Measurements from ENCODE around the gene TTC8.
"Not testable (repeated sequence)": the region's sequence is repeated elsewhere in the genome, so short reads cannot be mapped to it uniquely, and the experiment has no call there.

TTC8 gene

DNA sequence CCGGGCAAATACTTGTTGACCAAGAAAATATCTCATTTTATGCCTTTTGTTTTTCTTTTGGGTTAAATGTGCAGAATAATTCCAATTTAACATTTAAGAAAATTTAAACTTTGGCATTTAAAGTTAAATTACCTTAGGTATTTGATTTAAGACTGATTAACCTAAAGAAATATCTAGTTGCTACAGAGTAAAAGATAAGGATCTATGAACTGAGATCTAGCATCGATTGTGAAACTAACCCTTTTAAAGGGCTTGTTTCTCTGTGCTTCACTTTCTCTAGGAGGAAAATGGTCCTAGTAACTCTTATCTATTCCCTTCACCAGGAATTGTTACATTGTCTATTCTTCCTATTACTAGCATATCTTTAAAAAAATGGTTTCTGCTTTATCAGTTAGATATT lies 2.6 kb upstream of the TTC8 start:
- FAIRE-seq = no peak
- DNase-seq (ENCODE audit: extremely low spot score, insufficient read length, low read depth) = no peak

- DNase-seq (ENCODE audit: extremely low spot score, insufficient read length, low read depth) (no peak), FAIRE-seq (no peak)
Measured at GRCh38 chr14:88823968-88824313, 510 bp upstream of the TTC8 start.

DNA sequence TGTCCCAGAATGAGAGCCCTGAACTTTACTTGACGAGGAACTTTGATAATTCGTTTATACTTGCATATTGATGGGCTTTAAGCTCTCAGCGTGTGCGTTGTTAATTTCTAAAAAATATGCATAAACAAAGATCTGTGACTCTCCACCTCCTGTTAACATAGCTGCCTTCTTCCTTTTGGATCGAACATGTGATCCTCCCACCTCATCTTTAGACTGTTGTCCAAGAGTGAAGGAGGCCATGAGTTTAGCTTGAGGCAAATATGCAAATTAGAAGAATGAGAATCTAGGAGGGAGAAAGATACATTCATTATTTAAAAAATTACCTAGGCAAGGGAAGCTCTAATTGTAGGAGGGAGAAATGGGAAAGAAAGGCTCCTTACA lies 617 bp downstream of the TTC8 start:
- no peak for FAIRE-seq
- DNase-seq (ENCODE audit: extremely low spot score, insufficient read length, low read depth) = no peak

GRCh38 chr14:88825503-88825902 lies 1.1 kb downstream of the TTC8 start:
- DNase-seq (ENCODE audit: extremely low spot score, insufficient read length, low read depth) (no peak), FAIRE-seq (no peak)

GRCh38 chr14:88829188-88829587 lies 4.7 kb downstream of the TTC8 start:
- FAIRE-seq (no peak), DNase-seq (ENCODE audit: extremely low spot score, insufficient read length, low read depth) (no peak)

- FAIRE-seq (no peak), DNase-seq (ENCODE audit: extremely low spot score, insufficient read length, low read depth) (no peak)
Measured at GRCh38 chr14:88829685-88830302, 5.3 kb downstream of the TTC8 start.

GRCh38 chr14:88831284-88831683 lies 6.8 kb downstream of the TTC8 start:
- FAIRE-seq = no peak
- DNase-seq (ENCODE audit: extremely low spot score, insufficient read length, low read depth) = no peak

DNA sequence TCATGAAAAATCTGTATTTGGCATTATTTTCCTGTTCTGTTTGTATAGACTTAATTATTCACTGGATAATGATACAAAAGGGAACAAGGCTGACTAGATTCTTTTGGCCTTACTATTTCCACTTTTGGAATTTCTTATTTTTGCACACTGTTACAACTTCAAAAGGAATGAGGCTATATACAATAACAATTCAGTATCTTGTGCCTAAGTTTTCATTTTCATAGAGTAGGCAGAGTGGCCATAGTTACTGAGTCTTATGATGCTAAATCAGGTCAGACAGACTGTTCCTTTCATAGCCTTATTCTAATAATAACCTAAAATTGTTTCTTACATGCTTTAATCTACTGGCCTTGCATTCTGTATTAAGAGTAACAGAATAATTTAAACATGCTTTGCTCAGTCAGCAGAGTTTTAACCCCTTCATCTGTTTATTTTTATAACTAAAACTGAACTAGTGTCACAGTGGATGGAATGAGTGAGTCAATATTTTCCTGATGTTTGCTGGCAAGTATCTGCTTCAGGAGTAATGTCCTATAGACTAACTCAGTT lies 10.5 kb downstream of the TTC8 start:
- no peak for FAIRE-seq
- DNase-seq (ENCODE audit: extremely low spot score, insufficient read length, low read depth) = no peak

DNA sequence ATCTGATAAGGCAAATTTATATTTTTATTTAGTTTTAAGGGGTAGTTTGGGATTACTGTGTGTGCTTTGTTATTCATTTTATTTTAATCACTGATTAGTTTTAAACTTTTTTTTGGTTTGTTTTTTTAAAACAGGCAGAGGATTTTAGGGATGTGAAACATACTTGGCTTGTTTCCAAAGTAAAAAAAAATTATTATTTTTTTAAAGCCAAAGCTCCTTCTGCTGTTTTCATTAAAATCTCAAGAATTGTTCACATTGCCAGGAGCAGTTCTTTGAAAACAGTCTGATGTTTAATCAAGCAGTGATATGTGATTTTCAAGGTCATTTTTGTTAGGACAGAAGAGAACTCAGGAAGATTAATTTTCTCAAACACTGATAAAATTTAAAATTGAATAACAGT lies 11.2 kb downstream of the TTC8 start:
- DNase-seq (ENCODE audit: extremely low spot score, insufficient read length, low read depth) (no peak), FAIRE-seq (no peak)

DNA sequence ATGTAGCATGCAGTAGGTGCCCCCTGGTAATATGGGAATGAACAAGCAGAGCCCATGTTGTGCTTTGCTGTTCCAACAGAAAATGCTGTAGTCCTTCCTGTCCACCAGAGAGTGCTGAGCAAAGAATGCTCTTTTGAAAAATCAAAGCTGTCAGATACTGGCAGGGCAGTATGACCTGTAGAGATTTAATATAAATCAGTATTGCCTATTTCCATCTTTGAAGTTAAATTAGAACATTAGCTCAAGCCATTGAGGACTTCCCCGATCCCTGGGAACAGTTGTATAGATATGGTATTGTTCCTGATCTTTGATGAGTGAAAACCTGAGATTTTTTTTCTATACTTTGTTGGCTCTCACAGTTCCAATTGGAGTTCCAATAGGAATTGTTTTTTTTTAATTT lies 13.0 kb downstream of the TTC8 start:
- FAIRE-seq = no peak
- no peak for DNase-seq (ENCODE audit: extremely low spot score, insufficient read length, low read depth)

DNA sequence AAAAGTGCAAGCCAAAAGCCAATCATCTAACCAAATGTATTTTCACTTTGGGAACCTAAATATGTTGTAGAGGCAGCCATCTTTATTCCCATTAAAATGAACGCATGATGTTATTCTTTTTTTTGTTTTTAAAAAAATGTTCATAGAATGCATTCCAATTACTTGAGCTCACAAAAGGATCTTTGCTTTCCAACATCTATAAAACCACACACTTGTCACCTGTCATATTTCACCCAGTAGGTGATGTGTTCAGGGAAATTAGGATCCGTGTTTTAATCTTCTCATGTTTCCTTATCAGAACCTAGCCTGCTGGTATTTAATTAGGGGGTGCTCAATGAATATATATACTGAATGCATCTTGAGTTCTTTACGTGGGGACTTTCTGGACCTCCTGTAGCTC lies 13.6 kb downstream of the TTC8 start:
- FAIRE-seq (no peak), DNase-seq (ENCODE audit: extremely low spot score, insufficient read length, low read depth) (no peak)

DNA sequence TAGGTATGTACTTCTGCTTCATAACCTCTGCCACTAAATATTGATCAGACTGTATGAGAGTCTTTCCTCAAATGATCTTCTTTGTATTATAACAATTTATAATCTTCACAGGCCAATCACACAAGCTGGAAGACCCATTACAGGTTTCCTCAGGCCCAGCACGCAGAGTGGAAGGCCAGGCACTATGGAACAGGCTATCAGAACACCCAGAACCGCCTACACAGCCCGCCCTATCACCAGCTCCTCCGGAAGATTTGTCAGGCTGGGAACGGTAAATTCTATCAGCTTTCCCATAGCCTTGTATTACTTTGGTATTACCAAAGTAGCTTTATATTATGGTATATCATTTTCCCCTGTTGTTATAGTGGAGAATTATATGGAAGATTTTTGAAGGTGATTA lies 16.5 kb downstream of the TTC8 start:
- DNase-seq (ENCODE audit: extremely low spot score, insufficient read length, low read depth) = no peak
- FAIRE-seq = no peak

DNA sequence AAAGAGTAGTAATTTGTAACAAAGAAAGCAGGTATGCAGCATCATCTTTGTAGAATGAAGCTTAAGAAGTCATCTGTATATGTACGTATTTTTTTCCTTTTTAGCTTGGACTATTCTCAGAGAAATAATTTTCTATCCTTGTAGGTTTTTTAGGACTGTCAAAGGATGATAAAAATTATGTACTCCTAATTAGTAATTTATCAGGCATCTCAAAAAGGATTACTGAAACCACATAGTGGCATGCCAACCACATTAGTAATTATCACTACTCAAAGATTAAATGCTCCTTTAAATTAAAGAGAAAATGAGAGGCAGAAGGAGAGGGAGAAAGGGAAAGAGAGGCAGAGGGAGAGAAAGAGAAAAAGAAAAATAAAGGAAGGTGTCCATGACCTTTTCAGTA lies 17.3 kb downstream of the TTC8 start:
- no peak for FAIRE-seq
- DNase-seq (ENCODE audit: extremely low spot score, insufficient read length, low read depth) = no peak

DNA sequence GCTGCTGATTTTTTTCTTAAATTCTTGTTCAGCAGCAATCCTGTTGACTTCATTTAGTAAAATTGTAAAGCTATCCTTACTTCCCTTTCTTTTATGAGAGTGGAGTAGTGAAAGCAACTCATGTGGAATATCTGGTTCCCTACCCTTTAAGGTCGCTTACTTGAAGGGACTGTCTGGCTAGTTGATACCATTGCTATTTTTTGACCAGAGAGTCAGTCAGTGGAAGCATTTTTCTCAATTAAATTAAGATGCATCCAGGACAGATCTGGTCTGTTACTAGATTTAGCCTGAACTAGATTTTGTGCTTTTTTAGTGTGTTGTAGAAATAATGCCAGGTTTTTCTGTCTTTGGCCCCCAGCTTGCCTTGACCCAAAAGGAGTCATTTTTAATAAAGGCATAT lies 18.0 kb downstream of the TTC8 start:
- no peak for DNase-seq (ENCODE audit: extremely low spot score, insufficient read length, low read depth)
- no peak for FAIRE-seq

DNA sequence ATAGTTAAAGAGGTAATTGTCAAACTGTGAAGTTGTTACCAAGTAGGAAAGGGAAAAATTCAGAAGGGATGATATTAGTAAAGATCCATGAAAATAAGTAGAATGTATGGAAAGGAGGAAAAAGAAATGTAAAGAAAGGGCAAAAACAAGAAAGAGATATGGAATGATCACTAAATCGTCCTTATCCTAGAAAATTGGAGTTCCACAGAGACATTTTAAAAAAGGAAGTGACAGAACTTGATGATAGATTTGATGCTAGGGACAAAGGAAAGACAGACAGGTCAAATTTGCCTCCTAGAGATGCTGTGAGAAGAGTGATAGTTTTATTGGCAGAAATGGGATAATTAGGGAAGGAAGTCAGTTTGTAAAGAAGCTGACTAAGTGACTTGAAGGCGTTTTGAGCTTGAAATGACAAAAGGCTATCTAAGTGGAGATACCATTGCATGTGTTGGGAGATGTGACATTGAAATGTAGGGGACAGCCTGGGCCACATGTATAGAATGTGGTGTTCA lies 20.6 kb downstream of the TTC8 start:
- no peak for FAIRE-seq

DNA sequence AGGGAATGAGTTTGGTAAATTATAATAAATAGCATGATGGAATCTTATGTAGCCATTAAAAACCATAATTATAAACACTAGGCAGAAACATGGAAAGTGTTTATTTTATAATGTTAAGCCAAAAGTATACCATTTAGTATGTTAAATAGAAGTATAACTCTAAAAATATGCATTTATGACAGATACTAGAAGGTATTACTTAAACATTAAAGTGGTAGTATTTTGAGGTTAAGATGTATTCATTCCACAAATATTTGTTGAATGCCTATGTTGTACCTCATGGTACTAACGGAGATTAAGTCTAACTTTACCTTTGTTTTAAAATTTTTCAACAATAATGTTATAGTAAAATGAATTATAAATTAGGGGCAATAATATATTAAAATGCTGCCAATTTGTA lies 24.1 kb downstream of the TTC8 start:
- FAIRE-seq (no peak), DNase-seq (ENCODE audit: extremely low spot score, insufficient read length, low read depth) (no peak)

More for the DNA sequence above, 20.6 kb downstream of the TTC8 start:
- no peak for DNase-seq (ENCODE audit: extremely low spot score, insufficient read length, low read depth)

DNA sequence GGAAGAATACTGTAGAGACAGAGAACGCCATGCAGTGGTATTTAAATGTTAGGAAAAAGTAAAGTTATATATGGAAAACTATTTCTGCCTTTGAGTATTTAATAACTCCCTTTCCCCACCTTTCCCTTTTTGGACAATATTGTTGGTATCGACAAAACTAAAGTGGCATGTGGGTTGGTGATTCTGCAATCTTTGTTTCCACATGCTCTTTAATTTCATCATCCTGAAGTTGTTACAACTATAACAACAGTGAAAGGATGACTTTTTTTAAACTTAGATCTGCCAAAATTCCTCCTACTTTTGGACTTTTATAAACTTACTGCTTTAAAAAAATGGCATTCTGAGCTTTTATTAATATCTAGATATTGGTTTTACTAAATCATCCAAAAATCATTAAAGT lies 25.3 kb downstream of the TTC8 start:
- no peak for DNase-seq (ENCODE audit: extremely low spot score, insufficient read length, low read depth)
- no peak for FAIRE-seq

- no peak for DNase-seq (ENCODE audit: extremely low spot score, insufficient read length, low read depth)
- FAIRE-seq = no peak
Measured at GRCh38 chr14:88851587-88851986, 27.1 kb downstream of the TTC8 start.

DNA sequence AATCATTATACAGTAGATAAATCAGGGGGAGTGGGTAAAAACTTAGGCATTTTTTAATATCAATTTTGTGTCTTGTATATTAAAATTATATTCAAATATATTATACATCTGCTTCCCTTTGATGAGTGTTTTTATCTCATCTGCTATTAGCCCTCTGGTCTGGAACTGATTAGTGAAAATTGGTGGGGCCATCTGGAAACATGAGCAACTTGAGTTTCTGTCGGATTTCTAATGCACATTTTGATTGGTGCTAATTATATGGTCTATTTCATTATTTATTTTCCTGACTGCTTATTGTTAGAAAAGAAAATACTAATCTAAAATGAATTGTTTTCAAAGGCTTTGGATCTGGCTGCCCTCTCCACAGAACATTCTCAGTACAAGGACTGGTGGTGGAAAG lies 28.2 kb downstream of the TTC8 start:
- FAIRE-seq = no peak
- DNase-seq (ENCODE audit: extremely low spot score, insufficient read length, low read depth) = no peak

GRCh38 chr14:88853129-88853528 lies 28.7 kb downstream of the TTC8 start:
- DNase-seq (ENCODE audit: extremely low spot score, insufficient read length, low read depth) (no peak), FAIRE-seq (no peak)

GRCh38 chr14:88856786-88857366 lies 32.4 kb downstream of the TTC8 start:
- FAIRE-seq (no peak), DNase-seq (ENCODE audit: extremely low spot score, insufficient read length, low read depth) (no peak)

DNA sequence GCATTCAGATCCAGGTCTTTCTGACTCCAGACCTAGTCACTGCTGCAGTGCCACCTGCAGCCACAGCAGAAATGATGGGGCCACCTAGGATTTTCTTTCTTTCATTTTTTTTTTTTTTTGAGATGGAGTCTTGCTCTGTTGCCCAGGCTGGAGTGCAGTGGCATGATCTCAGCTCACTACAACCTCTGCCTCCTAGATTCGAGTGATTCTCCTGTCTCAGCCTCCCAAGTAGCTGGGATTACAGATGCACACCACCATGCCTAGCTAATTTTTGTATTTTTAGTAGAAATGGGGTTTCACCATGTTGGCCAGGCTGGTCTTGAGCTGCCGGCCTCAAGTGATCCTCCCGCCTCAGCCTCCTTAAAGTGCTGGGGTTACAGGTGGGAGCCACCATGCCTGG lies 33.4 kb downstream of the TTC8 start:
- DNase-seq (ENCODE audit: extremely low spot score, insufficient read length, low read depth); FAIRE-seq: not testable (repeated sequence)

All from GM18507 (cell line).